Keratinocyte (primary cell): ENCODE measurements around the gene ACAN. TPM values are rescaled to one million over a fixed set of nuclear protein-coding genes. Genes with fewer than 3 reads are reported as not detected.

ENCODE experiments used
- DNase-seq: peaks from one replicate; pipeline ENCODE4 v3.0.0-alpha.2; 2011; ENCODE audit warnings: low read depth, missing footprints, low spot score
- FAIRE-seq: peaks from 2 replicates; lab custom pipeline; 2011; peaks lifted over from hg19 to GRCh38; lab: Jason Lieb, UNC
- H2AFZ ChIP-seq: 2 replicates; pipeline ENCODE4 v1.6.0; 2012; ENCODE audit warnings: low read length, control low read depth, inconsistent platforms; ENCODE audit not compliant: control insufficient read depth
- H3K27ac ChIP-seq: 2 replicates; pipeline ENCODE4 v1.5.1; 2011; ENCODE audit warnings: low read length; ENCODE audit not compliant: control insufficient read depth, insufficient read depth
- H3K27me3 ChIP-seq: 3 replicates; pipeline ENCODE4 v1.6.0; 2011; ENCODE audit warnings: low read length; ENCODE audit not compliant: control insufficient read depth, insufficient read depth; ENCODE audit errors: extremely low read depth
- H3K36me3 ChIP-seq, 2 experiments: 2 replicates in 1 of 2; 3 replicates in 1 of 2; pipeline ENCODE4 v1.5.1; 2011; ENCODE audit warnings: low read length in 2 of 2, mild to moderate bottlenecking in 1 of 2; ENCODE audit not compliant: control insufficient read depth in 2 of 2, insufficient read depth in 2 of 2; ENCODE audit errors: extremely low read depth in 1 of 2
- H3K4me1 ChIP-seq: 3 replicates; pipeline ENCODE4 v1.5.1; 2011; ENCODE audit warnings: low read length; ENCODE audit not compliant: control insufficient read depth, insufficient read depth; ENCODE audit errors: extremely low read depth
- H3K4me2 ChIP-seq: 3 replicates; pipeline ENCODE4 v1.6.0; 2011; ENCODE audit warnings: low read depth, low read length; ENCODE audit not compliant: control insufficient read depth, insufficient read depth; ENCODE audit errors: extremely low read depth
- H3K4me3 ChIP-seq, 3 experiments: fragments of 200-600 bp in 1 of 3; sonication (generic) in 1 of 3; 2 replicates in 2 of 3; 3 replicates in 1 of 3; pipeline ENCODE4 v1.5.1; 2011 to 2016; ENCODE audit warnings: low read length in 3 of 3, mild to moderate bottlenecking in 3 of 3, control low read depth in 2 of 3, inconsistent platforms in 1 of 3, low read depth in 1 of 3, mixed read lengths in 1 of 3, mixed run types in 1 of 3, moderate library complexity in 1 of 3; ENCODE audit not compliant: control insufficient read depth in 2 of 3, insufficient read depth in 2 of 3; ENCODE audit errors: extremely low read depth in 1 of 3
- H3K79me2 ChIP-seq: 2 replicates; pipeline ENCODE4 v1.6.0; 2012; ENCODE audit warnings: low read length; ENCODE audit not compliant: control insufficient read depth, insufficient read depth
- H3K9ac ChIP-seq: 3 replicates; pipeline ENCODE4 v1.6.0; 2011; ENCODE audit warnings: low read length; ENCODE audit not compliant: control insufficient read depth, insufficient read depth; ENCODE audit errors: extremely low read depth
- H3K9me1 ChIP-seq: 3 replicates; pipeline ENCODE4 v1.6.0; 2011; ENCODE audit warnings: low read length; ENCODE audit not compliant: control insufficient read depth, insufficient read depth; ENCODE audit errors: extremely low read depth
- H3K9me3 ChIP-seq: 2 replicates; pipeline ENCODE4 v1.5.1; 2012; ENCODE audit warnings: low read depth, low read length; ENCODE audit not compliant: control insufficient read depth
- H4K20me1 ChIP-seq: 3 replicates; pipeline ENCODE4 v1.6.0; 2011; ENCODE audit warnings: low read length; ENCODE audit not compliant: control insufficient read depth, insufficient read depth; ENCODE audit errors: extremely low read depth
- EZH2 ChIP-seq: IDR thresholded peaks from one replicate; pipeline ENCODE4 v1.6.1; 2012; ENCODE audit warnings: inconsistent platforms, mild to moderate bottlenecking, low read length, moderate library complexity
- dilution Hi-C: fragments of 300-500 bp; cut with MboI; formaldehyde crosslinking; loops from one replicate; pipeline ENCODE4 v1.7.0; 2020; ENCODE audit warnings: low sequenced_read_pairs; ENCODE audit not compliant: extremely low pct_ligation_motif_present
- polyA plus RNA-seq, 5 experiments: library from polyadenylated mRNA; depleted of rRNA in 3 of 5; stranded (reverse) in 3 of 5; stranded (forward) in 1 of 5; unstranded in 1 of 5; fragments of >200 nt; gene quantifications; 1 replicate in 1 of 5; 2 replicates in 3 of 5; 3 replicates in 1 of 5; pipeline versions ENCODE4 v1.2.1 to v1.2.3, GENCODE V29; 2011 to 2012; ENCODE audit warnings: missing spikeins in 2 of 5, low read depth in 1 of 5, low replicate concordance in 1 of 5
- TF ChIP-seq, protein P1 (sequence below), 3 experiments: IDR thresholded peaks in 1 of 3; conservative IDR thresholded peaks in 1 of 3; optimal IDR thresholded peaks in 1 of 3; 2 replicates in 2 of 3; 3 replicates in 1 of 3; pipeline versions ENCODE3 to v1.5.1; 2011; ENCODE audit warnings: low read length in 3 of 3, mild to moderate bottlenecking in 3 of 3, moderate library complexity in 2 of 3, control low read depth in 1 of 3, inconsistent platforms in 1 of 3; ENCODE audit not compliant: insufficient read depth in 2 of 3; ENCODE audit errors: extremely low read depth in 1 of 3

The ACAN gene
- polyA plus RNA-seq, 1 donor (not counting 4 experiments of a cell fraction or from before 2014, with no cell fraction given), result not detected

DNA sequence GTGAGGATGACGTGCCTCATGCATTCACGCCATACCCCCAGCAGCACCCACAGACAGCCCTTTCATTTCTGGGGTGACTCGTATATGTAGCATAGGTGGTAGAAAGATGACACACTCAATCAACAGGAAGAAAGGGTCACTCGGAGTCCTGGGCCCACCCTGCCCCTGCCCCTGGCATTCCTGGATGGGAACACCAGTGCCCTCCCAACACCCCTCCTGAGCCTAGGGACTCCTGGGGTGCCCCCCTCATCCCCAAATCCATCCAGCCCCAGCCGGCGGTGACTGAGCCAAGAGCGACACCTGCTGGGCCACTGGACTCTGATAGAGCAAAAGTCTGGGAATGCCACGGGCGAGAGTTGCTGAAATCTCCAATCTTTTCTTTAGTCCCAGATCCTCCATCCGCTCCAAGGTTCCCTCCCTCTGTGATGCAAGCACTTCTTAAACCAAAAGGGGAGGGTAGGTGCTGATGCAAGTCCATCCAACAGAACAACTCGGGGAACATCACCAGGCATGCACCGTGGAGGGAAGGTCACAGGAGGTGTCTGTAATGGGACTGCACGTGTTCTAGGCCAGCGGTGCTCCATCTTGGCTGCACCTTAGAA lies 31.1 kb downstream of the ACAN start:
- DNase-seq, result no peak
- no peak overlapping the region for H3K27ac ChIP-seq
- no peaks in the 10 kb centered on the region for H3K9me3 ChIP-seq
- no peaks in the 10 kb centered on the region for H3K79me2 ChIP-seq
- no peaks in the 10 kb centered on the region for H3K27me3 ChIP-seq
- no peak overlapping the region for H2AFZ ChIP-seq
- TF ChIP-seq, protein P1, sequence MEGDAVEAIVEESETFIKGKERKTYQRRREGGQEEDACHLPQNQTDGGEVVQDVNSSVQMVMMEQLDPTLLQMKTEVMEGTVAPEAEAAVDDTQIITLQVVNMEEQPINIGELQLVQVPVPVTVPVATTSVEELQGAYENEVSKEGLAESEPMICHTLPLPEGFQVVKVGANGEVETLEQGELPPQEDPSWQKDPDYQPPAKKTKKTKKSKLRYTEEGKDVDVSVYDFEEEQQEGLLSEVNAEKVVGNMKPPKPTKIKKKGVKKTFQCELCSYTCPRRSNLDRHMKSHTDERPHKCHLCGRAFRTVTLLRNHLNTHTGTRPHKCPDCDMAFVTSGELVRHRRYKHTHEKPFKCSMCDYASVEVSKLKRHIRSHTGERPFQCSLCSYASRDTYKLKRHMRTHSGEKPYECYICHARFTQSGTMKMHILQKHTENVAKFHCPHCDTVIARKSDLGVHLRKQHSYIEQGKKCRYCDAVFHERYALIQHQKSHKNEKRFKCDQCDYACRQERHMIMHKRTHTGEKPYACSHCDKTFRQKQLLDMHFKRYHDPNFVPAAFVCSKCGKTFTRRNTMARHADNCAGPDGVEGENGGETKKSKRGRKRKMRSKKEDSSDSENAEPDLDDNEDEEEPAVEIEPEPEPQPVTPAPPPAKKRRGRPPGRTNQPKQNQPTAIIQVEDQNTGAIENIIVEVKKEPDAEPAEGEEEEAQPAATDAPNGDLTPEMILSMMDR (optimal IDR thresholded peaks at IDR 0.05 in 1 of 3, IDR thresholded peaks at IDR 0.05 in 1 of 3, conservative IDR thresholded peaks at IDR 0.05 in 1 of 3; ENCODE audit: extremely low read depth in 1 of 3, insufficient read depth in 2 of 3, low read length in 3 of 3), result peak; percentile 37 to 72 (median 67)
- TF ChIP-seq EZH2, result no peak
- no peak for FAIRE-seq
- H3K36me3 ChIP-seq, result no peaks in the 10 kb centered on the region
- dilution Hi-C loops, result no loop called here
- no peak overlapping the region for H3K4me3 ChIP-seq
- no peak overlapping the region for H3K4me2 ChIP-seq
- no peak overlapping the region for H3K9ac ChIP-seq
- no peaks in the 10 kb centered on the region for H4K20me1 ChIP-seq
- H3K4me1 ChIP-seq, result no peaks in the 10 kb centered on the region
- H3K9me1 ChIP-seq, result no peaks in the 10 kb centered on the region

DNA sequence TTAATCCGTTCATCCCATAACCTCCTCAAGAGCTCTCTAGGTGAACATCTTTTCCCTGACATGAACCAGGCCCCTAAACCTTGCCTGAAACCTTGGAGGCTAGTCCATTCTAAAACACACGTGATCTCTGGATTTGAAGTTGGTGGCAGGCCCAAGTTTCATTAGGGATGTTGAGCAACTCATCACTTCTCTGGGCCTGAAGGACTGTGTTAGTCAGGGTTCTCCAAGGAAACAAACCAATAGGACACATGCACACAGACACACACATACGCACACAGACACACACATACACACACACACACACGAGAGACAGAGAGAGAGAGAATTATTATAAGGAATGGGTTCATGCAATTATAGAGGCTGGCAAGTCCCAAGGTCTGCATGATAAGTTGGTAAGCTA lies 31.9 kb downstream of the ACAN start:
- DNase-seq (no peak), FAIRE-seq (no peak)
- H3K4me1 ChIP-seq, result no peaks in the 10 kb centered on the region
- H4K20me1 ChIP-seq, result no peaks in the 10 kb centered on the region
- TF ChIP-seq EZH2, result no peak
- TF ChIP-seq, protein P1 (optimal IDR thresholded peaks at IDR 0.05 in 1 of 3, IDR thresholded peaks at IDR 0.05 in 1 of 3, conservative IDR thresholded peaks at IDR 0.05 in 1 of 3; ENCODE audit: extremely low read depth in 1 of 3, insufficient read depth in 2 of 3, low read length in 3 of 3), result no peak
- H3K9me3 ChIP-seq, result no peaks in the 10 kb centered on the region
- H3K9me1 ChIP-seq, result no peaks in the 10 kb centered on the region
- no peak overlapping the region for H2AFZ ChIP-seq
- no peak overlapping the region for H3K9ac ChIP-seq
- H3K4me3 ChIP-seq, result no peak overlapping the region
- dilution Hi-C loops, result no loop called here
- H3K4me2 ChIP-seq, result no peak overlapping the region
- no peaks in the 10 kb centered on the region for H3K27me3 ChIP-seq
- no peaks in the 10 kb centered on the region for H3K79me2 ChIP-seq
- H3K36me3 ChIP-seq, result no peaks in the 10 kb centered on the region
- H3K27ac ChIP-seq, result no peak overlapping the region
